GM18511 (cell line): Measurements from ENCODE around the gene PBX3.

Experiments used
- ATAC-seq: cut with Tn5 transposase; IDR thresholded peaks from one replicate; pipeline ENCODE4 v1.9.1; 2021; ENCODE audit warnings: mild to moderate bottlenecking, moderate library complexity; ENCODE audit not compliant: unreplicated experiment

PBX3 gene

DNA sequence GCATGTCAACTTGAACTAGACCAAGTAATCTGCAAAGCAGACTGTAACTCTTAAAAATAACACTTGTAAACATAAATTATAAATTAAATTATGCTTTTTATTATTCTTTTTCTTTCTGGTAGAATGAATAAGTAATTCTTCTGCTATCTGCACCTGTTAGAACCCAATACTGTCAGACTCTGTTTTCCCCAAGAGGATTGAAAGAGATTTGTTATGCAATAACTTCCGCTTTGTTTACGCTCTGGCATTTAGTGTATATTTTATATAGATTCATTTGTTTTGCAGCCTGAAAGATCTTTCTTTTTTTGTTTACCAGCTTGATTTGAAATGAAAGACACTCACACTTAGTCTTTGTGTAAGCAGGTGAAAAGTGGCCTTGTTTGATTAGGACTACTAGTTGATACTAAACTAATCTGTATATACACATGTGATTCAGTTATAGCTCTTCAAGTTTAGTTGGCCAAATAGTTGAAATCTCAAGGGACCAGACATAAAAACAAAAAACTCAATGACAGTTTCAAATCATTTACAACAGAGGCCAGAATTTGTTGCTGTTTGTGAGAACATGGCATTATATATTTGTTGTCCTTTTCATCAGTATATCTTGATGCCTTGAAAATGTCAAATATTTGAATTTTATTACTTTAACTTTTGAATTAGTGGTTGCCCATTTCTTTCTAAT lies 155.8 kb downstream of the PBX3 start:
- no peak for ATAC-seq

GRCh38 chr9:125904155-125904851 lies 157.1 kb downstream of the PBX3 start:
- ATAC-seq, result no peak

DNA sequence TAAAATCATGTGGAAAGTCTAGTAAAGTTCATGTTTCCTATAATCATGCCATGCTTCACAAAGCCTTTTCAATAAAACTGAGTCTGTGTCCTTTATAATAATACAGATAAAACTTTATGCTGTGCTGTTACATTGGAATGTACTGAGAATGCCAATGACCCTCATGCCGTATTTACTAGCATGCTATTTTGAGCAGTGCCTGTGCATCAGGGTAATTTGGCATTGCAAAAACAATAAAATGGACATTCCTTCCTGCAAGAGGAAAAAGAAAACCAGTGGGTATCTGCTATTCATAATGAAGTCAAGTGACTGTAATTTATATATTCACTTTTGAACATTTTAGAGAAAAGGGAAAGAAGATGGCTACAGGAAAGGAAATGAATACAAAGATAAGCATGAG lies 159.0 kb downstream of the PBX3 start:
- ATAC-seq, result no peak

- no peak for ATAC-seq
These were observed 159.7 kb downstream of the PBX3 start for GRCh38 chr9:125906893-125907292.

DNA sequence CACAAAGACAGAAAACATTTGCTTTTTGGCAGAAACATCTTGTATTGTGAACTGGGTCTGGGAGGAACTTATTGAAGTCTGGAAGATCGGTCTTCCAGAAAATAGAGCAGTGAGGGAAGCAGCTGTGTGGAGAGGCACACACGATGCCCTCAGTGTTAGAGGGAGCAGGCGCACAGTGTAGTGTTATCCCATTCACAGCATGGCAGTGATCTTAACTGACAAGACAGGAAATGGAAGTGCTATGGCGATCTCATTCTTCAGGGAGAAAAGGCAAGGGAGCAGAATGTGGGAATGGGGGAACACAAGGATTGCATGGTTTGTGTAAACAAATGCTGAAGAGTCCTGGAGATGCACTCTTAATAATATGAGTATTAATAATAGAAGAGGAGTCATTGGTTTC lies 161.0 kb downstream of the PBX3 start:
- ATAC-seq, result no peak

- no peak for ATAC-seq
These were observed 161.8 kb downstream of the PBX3 start for GRCh38 chr9:125908966-125909365.

DNA sequence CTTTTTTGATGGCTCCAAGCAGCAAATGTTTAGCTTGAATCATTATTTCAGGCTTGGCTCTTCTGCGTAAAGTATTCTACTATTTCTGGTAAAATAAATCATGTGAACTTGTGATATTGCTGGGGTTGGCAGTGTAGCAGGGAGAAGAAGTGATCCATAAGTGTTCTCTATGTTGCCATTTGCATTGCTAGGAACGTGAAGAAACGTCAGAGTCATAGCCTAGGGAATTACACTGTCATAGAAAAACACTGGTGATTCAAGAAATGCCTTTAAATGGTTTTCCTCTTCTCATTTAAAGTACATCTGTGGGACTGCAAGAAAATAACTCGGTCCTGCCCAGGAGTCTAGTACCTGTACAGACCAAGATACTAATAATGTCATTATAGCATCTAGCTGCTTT lies 162.3 kb downstream of the PBX3 start:
- no peak for ATAC-seq

- ATAC-seq, result no peak
These were observed 163.1 kb downstream of the PBX3 start for GRCh38 chr9:125910286-125910685.

DNA sequence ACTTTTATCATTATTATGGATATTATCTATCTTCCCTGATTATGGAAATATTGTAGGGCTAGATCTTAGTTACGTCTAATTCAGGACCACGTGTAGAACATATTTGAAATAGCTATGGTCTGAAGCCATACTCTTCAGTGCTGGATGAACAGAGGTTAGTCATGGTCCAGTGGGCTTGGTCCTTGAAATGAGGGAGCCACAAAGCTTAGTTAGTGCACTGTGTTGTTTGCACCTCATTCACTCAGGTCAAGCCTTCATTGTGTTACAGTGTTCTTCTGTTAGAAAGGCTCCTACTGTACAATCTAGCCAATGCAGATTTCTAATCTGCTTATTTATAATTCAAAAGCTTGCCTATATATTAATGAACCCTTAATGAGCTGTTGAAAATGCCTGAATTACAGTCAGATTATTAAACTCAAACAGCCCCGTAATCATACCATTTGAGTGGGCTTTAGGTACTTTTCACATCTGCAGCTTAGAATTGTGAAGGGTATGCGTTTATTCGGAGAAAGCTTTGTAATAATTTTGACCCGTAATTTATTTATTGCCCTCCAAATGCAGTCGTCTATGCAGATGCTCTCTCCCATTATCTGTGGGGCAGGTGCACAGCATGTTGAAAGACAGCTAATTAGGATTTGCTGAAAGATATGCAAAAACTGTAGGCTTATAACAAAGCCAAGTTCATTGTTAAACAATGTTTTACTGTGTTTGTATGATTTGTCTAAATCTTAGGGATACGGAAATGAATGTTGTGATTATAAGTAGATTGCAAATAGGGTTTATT lies 164.9 kb downstream of the PBX3 start:
- ATAC-seq, result no peak

- no peak for ATAC-seq
These were observed 165.5 kb downstream of the PBX3 start for GRCh38 chr9:125912667-125913066.

GRCh38 chr9:125913551-125913950 lies 166.4 kb downstream of the PBX3 start:
- ATAC-seq, result no peak

DNA sequence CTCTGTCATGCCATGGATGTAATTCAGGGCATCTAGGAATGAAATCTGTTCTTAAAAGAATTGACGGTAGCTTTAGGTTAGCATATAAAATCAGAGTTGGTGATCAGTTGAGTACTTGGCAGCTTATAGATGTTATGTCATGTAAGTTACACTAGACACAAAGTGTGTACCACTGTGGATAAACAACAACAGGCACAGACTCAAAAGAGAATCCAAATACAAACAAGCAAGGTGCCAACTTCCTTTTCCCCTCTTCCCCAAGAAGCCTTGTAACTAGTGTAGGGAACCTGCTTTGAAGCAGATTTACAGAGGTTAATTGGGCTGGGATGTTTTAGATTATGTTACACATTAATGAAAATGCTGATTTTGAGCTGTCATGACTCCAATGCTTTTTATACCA lies 167.2 kb downstream of the PBX3 start:
- ATAC-seq, result no peak

- ATAC-seq, result no peak
These were observed 168.4 kb downstream of the PBX3 start for GRCh38 chr9:125915606-125916005.

DNA sequence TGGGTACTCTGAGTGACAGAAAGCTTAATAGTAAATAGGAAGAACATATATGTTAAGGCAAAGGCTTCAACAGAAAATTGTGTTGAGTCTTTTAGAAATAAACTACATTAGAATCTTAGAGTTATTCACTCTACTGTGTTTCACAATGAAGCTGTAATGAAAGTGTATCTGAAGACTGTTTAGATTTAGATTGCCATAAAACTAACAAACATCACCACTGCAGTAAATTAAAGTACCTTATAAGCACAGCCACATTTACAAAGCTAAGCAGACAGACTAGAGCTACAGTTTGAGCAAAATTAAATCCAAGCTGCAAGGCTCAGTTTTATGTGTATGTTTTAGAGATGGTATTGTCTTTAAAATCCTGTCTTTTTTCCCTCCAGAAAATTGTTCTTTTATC lies 172.4 kb downstream of the PBX3 start:
- no peak for ATAC-seq

DNA sequence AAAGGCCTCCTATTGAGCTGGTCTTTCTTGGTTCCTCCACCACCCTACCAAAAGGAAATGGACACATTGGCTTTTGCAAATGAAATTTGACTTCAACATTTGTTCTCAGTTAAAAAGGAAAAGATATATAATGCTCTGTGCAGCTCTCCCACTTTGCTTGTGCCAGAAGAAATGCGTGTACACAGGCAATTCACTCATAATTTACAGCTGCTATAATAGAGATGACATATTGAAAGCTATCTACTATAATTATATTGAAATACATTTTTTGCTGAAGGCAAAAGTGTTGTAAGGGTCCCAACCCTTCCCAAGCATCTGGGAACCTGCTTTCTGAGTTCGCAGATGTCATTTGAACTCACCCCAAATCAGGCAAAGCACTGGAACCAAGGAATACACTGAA lies 173.2 kb downstream of the PBX3 start:
- no peak for ATAC-seq

DNA sequence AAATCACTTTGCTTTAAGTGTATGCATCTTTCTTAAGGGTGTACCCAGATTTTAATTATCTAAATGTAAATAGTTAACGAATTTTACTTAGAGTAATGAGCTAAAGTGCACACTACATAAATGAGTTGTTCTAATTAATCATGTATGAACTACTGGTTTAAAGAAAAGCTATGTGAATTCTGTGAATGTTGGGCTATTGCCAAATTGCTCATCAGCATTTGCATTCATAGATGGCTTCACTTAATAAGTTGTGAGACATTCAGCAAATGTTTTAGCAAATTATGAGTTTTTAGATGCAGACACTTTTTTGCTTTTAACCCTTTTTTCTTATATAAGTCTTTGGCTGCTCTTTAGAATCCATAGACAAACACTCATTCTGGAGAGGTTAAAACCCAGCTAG lies 175.7 kb downstream of the PBX3 start:
- ATAC-seq, result no peak

DNA sequence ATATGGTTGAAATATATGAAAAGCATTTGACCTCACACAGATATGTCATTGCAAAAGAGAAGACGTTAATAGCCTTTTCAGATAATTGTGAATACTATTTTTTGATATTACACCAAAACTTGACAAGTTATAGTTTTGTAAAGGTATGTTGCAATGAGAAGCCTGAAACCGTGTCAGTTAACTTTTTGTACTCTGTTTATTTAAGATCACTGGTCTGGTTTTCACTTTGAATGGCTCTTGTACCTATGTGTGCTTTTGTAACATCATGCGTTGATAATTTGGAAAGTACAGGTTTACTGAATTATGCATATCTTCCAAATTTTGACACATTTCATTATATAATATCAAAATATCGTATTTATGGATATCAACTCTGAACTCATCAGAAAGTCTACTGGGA lies 177.2 kb downstream of the PBX3 start:
- no peak for ATAC-seq

GRCh38 chr9:125926936-125927335 lies 179.8 kb downstream of the PBX3 start:
- no peak for ATAC-seq

- ATAC-seq, result no peak
These were observed 182.7 kb downstream of the PBX3 start for GRCh38 chr9:125929846-125930245.

DNA sequence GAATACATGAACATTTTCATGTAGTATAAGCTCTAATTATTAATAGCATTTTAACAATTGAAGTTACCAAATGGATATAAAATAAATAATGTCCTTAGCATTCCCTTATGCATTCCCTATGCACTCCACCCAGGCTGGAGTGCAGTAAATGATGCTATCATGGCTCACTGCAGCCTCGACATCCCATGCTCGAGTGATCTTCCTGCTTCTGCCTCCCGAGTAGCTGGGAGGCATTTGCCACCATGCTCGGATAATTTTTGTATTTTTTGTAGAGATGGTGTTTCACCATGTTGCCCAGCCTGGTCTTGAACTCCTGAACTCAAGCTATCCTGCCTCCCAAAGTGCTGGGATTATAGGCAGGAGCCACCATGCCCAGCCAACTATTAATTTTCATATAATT lies 184.0 kb downstream of the PBX3 start:
- ATAC-seq, result no peak

GRCh38 chr9:125932012-125932411 lies 184.8 kb downstream of the PBX3 start:
- no peak for ATAC-seq
